PC-9 (cell line): ENCODE measurements around the gene CMSS1. TPM values are rescaled to one million over a fixed set of nuclear protein-coding genes. Genes with fewer than 3 reads are reported as not detected.

ENCODE experiments used
- BruUV-seq: library from RNA; stranded (reverse); fragments of 400-500 nt; replicated peaks from 2 replicates; lab custom pipeline; 2021; lab: Mats Ljungman, UMichigan
- CTCF ChIA-PET: fragments of 300-600 bp; sonication (Branson Sonifier 250); formaldehyde crosslinking; loops from one replicate; lab custom pipeline; 2022; ENCODE audit warnings: antibody characterized with exemption; lab: Charles Lee
- POLR2A ChIA-PET: fragments of 300-600 bp; sonication (Branson Sonifier 250); formaldehyde crosslinking; loops from one replicate; lab custom pipeline; 2022; ENCODE audit warnings: antibody characterized with exemption; ENCODE audit not compliant: unreplicated experiment; lab: Charles Lee
- DNase-seq, 2 experiments: peaks; one replicate each; pipeline versions ENCODE4 v3.0.0 to v3.0.0-alpha.2; 2015 to 2022; ENCODE audit warnings: mixed read lengths in 1 of 2
- H2AFZ ChIP-seq: fragments of 200-600 bp; sonication (generic); 2 replicates; pipeline ENCODE4 v1.8.1; 2017; ENCODE audit warnings: antibody characterized with exemption
- H3F3A ChIP-seq: fragments of 200-600 bp; sonication (generic); 2 replicates; pipeline ENCODE4 v1.8.1; 2017; ENCODE audit warnings: antibody characterized with exemption, mild to moderate bottlenecking, low read depth; ENCODE audit not compliant: insufficient read depth
- H3K27ac ChIP-seq: fragments of 200-600 bp; sonication (generic); 2 replicates; pipeline ENCODE4 v1.6.1; 2016; ENCODE audit warnings: mixed run types
- H3K27me3 ChIP-seq: fragments of 200-600 bp; sonication (generic); 2 replicates; pipeline ENCODE4 v1.6.1; 2016; ENCODE audit warnings: low read depth, mixed run types; ENCODE audit not compliant: insufficient read depth
- H3K36me3 ChIP-seq: fragments of 200-600 bp; sonication (generic); 2 replicates; pipeline ENCODE4 v1.6.1; 2016; ENCODE audit warnings: low read depth, mixed run types
- H3K4me1 ChIP-seq: fragments of 200-600 bp; sonication (generic); replicated peaks from 2 replicates; pipeline ENCODE4 v1.6.1; 2016; ENCODE audit warnings: mixed run types; ENCODE audit not compliant: insufficient read depth
- H3K4me2 ChIP-seq: fragments of 200-600 bp; sonication (generic); 2 replicates; pipeline ENCODE4 v1.6.1; 2017; ENCODE audit warnings: mixed run types
- H3K4me3 ChIP-seq: fragments of 200-600 bp; sonication (generic); 2 replicates; pipeline ENCODE4 v1.6.1; 2016; ENCODE audit warnings: mixed run types
- H3K79me2 ChIP-seq: fragments of 200-600 bp; sonication (generic); 2 replicates; pipeline ENCODE4 v1.6.1; 2017; ENCODE audit warnings: low read depth, mixed run types
- H3K9me2 ChIP-seq: fragments of 200-600 bp; sonication (generic); 2 replicates; pipeline ENCODE4 v1.8.1; 2017; ENCODE audit warnings: mild to moderate bottlenecking; ENCODE audit not compliant: insufficient read depth
- H3K9me3 ChIP-seq: fragments of 200-600 bp; sonication (generic); 2 replicates; pipeline ENCODE4 v1.8.1; 2016; ENCODE audit warnings: low read depth; ENCODE audit not compliant: insufficient read depth
- H4K20me1 ChIP-seq: fragments of 200-600 bp; sonication (generic); 2 replicates; pipeline ENCODE4 v1.8.1; 2017; ENCODE audit not compliant: insufficient read depth
- EZH2 ChIP-seq: fragments of 200-600 bp; sonication (generic); IDR thresholded peaks from 2 replicates; pipeline ENCODE4 v1.8.0; 2017; ENCODE audit warnings: antibody characterized with exemption, low read depth
- intact Hi-C: fragments of 100-400 bp; cut with micrococcal nuclease; formaldehyde crosslinking; loops from one replicate; pipeline ENCODE4 v1.10.0; 2022; ENCODE audit not compliant: unreplicated experiment
- total RNA-seq: library from RNA; stranded (reverse); gene quantifications from 2 replicates; pipeline ENCODE4 v1.2.3, GENCODE V29; 2021
- TF ChIP-seq, protein P1 (sequence below): fragments of 200-600 bp; sonication (generic); conservative IDR thresholded peaks from 2 replicates; pipeline ENCODE4 v1.6.1; 2017; ENCODE audit warnings: mixed run types, antibody characterized with exemption, mild to moderate bottlenecking, moderate library complexity

The CMSS1 gene
- total RNA-seq, 1 experiment from 2014 or later, result 98.9 TPM

DNA sequence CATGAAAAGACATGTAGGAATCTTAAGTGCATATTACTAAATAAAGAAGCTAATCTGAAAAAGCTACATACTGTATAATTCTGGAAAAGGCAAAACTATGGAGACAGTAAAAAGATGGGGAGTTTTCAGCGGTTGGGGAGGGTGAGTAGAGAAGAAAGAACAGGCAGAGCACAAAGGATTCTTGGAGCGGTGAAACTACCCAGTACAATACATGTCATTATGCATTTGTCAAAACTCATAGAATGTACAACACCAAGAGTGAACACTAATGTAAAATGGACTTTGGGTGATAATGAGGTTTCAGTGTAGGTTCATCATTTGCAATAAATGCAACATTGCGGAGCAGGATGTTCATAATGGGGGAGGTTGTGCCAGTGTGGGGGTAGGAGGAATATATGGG lies 45.5 kb upstream of the CMSS1 start:
- H3K4me2 ChIP-seq, result no peak overlapping the region
- no peak overlapping the region for H3K27ac ChIP-seq
- H3K36me3 ChIP-seq, result no peaks in the 10 kb centered on the region
- intact Hi-C loops, result no loop called here
- no peaks in the 10 kb centered on the region for H3K79me2 ChIP-seq
- no peak overlapping the region for H2AFZ ChIP-seq
- BruUV-seq, result no TSS peak
- H3K9me3 ChIP-seq, result no peaks in the 10 kb centered on the region
- H3F3A ChIP-seq, result no peaks in the 10 kb centered on the region
- ChIA-PET CTCF (interaction anchor here (0.6 kb wide), 1 partner anchor 60 kb away, joined by 8 read pairs; no protein-coding TSS in a partner anchor), POLR2A (no interaction called here)
- DNase-seq, result no peak
- peaks cover 10% of the 10 kb centered on the region for H3K4me1 ChIP-seq
- H3K27me3 ChIP-seq, result no peaks in the 10 kb centered on the region
- 0 out of 2 replicates have a peak, but pooled peaks cover 4% of the 10 kb centered on the region for H3K9me2 ChIP-seq
- H3K4me3 ChIP-seq, result no peak overlapping the region
- TF ChIP-seq, protein P1, sequence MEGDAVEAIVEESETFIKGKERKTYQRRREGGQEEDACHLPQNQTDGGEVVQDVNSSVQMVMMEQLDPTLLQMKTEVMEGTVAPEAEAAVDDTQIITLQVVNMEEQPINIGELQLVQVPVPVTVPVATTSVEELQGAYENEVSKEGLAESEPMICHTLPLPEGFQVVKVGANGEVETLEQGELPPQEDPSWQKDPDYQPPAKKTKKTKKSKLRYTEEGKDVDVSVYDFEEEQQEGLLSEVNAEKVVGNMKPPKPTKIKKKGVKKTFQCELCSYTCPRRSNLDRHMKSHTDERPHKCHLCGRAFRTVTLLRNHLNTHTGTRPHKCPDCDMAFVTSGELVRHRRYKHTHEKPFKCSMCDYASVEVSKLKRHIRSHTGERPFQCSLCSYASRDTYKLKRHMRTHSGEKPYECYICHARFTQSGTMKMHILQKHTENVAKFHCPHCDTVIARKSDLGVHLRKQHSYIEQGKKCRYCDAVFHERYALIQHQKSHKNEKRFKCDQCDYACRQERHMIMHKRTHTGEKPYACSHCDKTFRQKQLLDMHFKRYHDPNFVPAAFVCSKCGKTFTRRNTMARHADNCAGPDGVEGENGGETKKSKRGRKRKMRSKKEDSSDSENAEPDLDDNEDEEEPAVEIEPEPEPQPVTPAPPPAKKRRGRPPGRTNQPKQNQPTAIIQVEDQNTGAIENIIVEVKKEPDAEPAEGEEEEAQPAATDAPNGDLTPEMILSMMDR, result no peak
- TF ChIP-seq EZH2, result no peak
- no peaks in the 10 kb centered on the region for H4K20me1 ChIP-seq

DNA sequence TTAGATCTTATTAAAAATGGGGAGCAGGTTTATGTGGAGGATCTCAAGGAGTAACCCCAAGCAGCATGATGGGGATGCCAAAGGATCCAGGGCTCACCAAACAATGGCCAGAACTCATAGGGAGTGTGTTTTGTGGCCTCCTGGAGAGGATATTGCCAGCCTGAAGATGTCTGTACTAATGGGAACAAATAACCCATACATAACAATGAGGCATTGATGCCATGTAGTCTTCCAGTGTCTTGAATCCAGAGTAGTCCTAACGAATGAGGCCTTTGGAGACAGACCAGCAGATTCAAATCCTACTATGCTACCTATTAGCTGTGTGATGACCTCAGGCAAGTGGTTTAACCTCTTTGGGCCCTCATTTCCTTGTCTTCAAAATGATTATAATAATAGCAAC lies 45.0 kb upstream of the CMSS1 start:
- intact Hi-C loops, result no loop called here
- no peak for DNase-seq
- POLR2A ChIA-PET, result no interaction called here
- no peak overlapping the region for H2AFZ ChIP-seq
- H3K36me3 ChIP-seq, result no peaks in the 10 kb centered on the region
- H4K20me1 ChIP-seq, result no peaks in the 10 kb centered on the region
- H3F3A ChIP-seq, result no peaks in the 10 kb centered on the region
- H3K4me1 ChIP-seq, result peaks cover 12% of the 10 kb centered on the region
- no peaks in the 10 kb centered on the region for H3K9me3 ChIP-seq
- H3K9me2 ChIP-seq, result 0 out of 2 replicates have a peak, but pooled peaks cover 2% of the 10 kb centered on the region
- no peaks in the 10 kb centered on the region for H3K27me3 ChIP-seq
- H3K27ac ChIP-seq, result no peak overlapping the region
- no peak for TF ChIP-seq EZH2
- TF ChIP-seq, protein P1, result no peak
- no peak overlapping the region for H3K4me2 ChIP-seq
- BruUV-seq, result no TSS peak
- H3K79me2 ChIP-seq, result no peaks in the 10 kb centered on the region
- H3K4me3 ChIP-seq, result no peak overlapping the region
- CTCF ChIA-PET, result no interaction called here

DNA sequence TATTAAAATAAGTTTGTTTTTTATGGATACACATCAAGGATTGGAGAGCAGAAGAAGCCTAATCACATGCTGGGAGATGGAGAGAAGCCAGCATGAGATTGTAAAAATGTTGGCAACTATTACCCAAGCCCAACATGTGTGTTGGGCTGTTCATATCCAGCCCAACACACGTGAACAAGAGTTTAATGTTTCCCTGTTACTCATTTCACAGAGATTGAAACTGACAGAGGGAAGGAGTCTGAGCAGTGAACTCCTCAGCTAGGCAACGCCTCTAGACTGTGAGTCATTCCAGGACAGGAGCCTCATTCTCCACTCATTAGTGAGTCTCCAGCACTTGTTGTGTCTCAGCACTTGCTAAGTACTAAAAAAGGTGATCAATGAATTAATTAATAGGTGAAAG lies 43.2 kb upstream of the CMSS1 start:
- H3K36me3 ChIP-seq, result no peaks in the 10 kb centered on the region
- H2AFZ ChIP-seq, result no peak overlapping the region
- H3K4me3 ChIP-seq, result no peak overlapping the region
- H3K9me3 ChIP-seq, result no peaks in the 10 kb centered on the region
- H3K27me3 ChIP-seq, result no peaks in the 10 kb centered on the region
- no peaks in the 10 kb centered on the region for H3K9me2 ChIP-seq
- ChIA-PET CTCF (no interaction called here), POLR2A (no interaction called here)
- no peak overlapping the region for H3K27ac ChIP-seq
- TF ChIP-seq, protein P1, result no peak
- TF ChIP-seq EZH2, result no peak
- no peaks in the 10 kb centered on the region for H3F3A ChIP-seq
- H3K4me1 ChIP-seq, result peaks cover 12% of the 10 kb centered on the region
- no peak for DNase-seq
- no peak overlapping the region for H3K4me2 ChIP-seq
- intact Hi-C loops, result no loop called here
- H3K79me2 ChIP-seq, result no peaks in the 10 kb centered on the region
- BruUV-seq, result no TSS peak
- H4K20me1 ChIP-seq, result no peaks in the 10 kb centered on the region
